ENCODE data around the gene PACSIN3.

DNA sequence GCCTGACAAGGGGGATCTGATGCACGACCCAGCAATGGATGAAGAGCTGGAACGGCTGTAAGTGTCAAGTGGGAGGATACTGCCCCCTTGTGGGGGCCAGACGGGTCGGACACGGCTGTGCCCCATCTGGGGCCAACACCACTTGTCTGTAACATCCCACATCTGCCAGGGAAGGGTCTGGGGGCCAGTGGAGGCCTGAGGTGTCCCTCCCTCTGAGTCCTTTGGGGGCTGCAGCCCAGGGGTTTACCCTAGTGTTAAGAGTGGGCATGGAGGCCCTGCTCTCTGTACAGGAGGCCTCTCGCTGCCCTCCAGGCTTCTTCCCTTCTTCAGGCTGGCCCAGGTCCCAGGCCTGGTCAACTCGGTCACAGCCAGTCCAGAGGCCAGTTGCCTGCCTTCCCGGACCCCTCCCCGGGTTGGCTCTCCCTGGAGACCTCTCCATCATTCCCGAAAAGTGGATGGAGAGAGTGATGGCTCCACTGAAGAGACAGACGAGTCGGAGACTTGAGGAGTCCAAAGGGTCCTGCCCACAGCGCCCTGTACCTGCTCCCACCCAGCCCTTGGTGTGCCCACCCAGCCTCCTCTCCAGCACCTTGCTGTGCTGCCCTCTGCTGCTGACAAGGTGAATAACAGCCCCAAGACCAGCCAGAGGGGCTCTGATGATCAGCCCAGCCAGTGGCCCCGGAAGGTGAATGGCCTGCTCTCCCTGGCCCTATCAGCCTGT is 24.9 kb downstream of the PACSIN3 start:
- TF ChIP-seq, protein P1, sequence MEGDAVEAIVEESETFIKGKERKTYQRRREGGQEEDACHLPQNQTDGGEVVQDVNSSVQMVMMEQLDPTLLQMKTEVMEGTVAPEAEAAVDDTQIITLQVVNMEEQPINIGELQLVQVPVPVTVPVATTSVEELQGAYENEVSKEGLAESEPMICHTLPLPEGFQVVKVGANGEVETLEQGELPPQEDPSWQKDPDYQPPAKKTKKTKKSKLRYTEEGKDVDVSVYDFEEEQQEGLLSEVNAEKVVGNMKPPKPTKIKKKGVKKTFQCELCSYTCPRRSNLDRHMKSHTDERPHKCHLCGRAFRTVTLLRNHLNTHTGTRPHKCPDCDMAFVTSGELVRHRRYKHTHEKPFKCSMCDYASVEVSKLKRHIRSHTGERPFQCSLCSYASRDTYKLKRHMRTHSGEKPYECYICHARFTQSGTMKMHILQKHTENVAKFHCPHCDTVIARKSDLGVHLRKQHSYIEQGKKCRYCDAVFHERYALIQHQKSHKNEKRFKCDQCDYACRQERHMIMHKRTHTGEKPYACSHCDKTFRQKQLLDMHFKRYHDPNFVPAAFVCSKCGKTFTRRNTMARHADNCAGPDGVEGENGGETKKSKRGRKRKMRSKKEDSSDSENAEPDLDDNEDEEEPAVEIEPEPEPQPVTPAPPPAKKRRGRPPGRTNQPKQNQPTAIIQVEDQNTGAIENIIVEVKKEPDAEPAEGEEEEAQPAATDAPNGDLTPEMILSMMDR (IDR thresholded peaks at IDR 0.05) = peak; percentile 55 to 72 (median 64)
- TF ChIP-seq POLR2A (IDR thresholded peaks at IDR 0.05) = no peak

Data from right lobe of liver (tissue), 4 donors.